ENCODE results near the gene WEE1. TPM values are rescaled to one million over a fixed set of nuclear protein-coding genes. Genes with fewer than 3 reads are reported as not detected.
A peak's percentile ranks its signal among the peaks of the same experiment; 100 is the strongest.

The WEE1 gene
- total and polyA plus RNA-seq, 10 of the 15 experiments (the other 5 are each of a cell fraction or from before 2014, with no cell fraction given), result 13.8 to 69.5 (median 45.4) TPM

DNA sequence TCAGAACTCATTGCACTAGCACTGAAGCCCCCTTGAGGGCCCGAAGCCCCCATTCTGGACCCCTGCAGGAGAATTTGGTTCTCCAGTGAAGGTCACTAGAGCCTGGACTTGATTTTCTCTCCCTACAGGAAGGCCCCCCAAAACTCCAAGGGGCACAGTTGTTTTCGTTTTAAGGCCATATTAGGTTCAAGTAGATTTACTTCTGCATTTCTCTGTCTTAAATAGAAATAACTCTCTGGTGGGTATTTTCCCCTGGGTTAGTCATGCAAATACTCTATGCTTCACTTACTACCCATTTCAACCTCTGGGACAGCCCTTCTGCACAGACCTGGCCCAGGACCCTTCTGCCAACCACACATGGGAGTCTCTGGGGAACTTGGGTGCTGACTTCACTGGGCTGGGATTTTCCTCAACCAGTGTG lies 41.6 kb downstream of the WEE1 start (continued):
- TF ChIP-seq MEF2B (IDR thresholded peaks at IDR 0.05; ENCODE audit: partially characterized antibody, poor library complexity, severe bottlenecking) (peak; percentile 94), CBX5 (IDR thresholded peaks at IDR 0.05; ENCODE audit: low read depth) (no peak), RAD51 (IDR thresholded peaks at IDR 0.05) (no peak), TCF3 (IDR thresholded peaks at IDR 0.05; ENCODE audit: borderline replicate concordance, insufficient read depth, low read depth, low read length) (no peak), CHD2 (IDR thresholded peaks at IDR 0.05; ENCODE audit: borderline replicate concordance, low read depth, low read length) (no peak), SREBF2 (IDR thresholded peaks at IDR 0.05; ENCODE audit: low read length) (no peak), BHLHE40 (IDR thresholded peaks at IDR 0.05; ENCODE audit: borderline replicate concordance in 1 of 2, low read depth in 2 of 2, low read length in 1 of 2) (peak; percentile 67 to 68; a peak in 2 of 4 replicates), STAT1 (conservative IDR thresholded peaks at IDR 0.05) (no peak), RBBP5 (conservative IDR thresholded peaks at IDR 0.05) (no peak), SRF (IDR thresholded peaks at IDR 0.05; ENCODE audit: low read depth in 2 of 2, low read length in 2 of 2) (peak in 1 of 2 experiments; percentile 77; a peak in 2 of 4 replicates), MXI1 (IDR thresholded peaks at IDR 0.05; ENCODE audit: low read depth, low read length) (peak; percentile 66), TCF12 (IDR thresholded peaks at IDR 0.05; ENCODE audit: low read depth, low read length) (peak; percentile 66; the same call in 1 of the 2 replicates)
- TF ChIP-seq, protein P1, sequence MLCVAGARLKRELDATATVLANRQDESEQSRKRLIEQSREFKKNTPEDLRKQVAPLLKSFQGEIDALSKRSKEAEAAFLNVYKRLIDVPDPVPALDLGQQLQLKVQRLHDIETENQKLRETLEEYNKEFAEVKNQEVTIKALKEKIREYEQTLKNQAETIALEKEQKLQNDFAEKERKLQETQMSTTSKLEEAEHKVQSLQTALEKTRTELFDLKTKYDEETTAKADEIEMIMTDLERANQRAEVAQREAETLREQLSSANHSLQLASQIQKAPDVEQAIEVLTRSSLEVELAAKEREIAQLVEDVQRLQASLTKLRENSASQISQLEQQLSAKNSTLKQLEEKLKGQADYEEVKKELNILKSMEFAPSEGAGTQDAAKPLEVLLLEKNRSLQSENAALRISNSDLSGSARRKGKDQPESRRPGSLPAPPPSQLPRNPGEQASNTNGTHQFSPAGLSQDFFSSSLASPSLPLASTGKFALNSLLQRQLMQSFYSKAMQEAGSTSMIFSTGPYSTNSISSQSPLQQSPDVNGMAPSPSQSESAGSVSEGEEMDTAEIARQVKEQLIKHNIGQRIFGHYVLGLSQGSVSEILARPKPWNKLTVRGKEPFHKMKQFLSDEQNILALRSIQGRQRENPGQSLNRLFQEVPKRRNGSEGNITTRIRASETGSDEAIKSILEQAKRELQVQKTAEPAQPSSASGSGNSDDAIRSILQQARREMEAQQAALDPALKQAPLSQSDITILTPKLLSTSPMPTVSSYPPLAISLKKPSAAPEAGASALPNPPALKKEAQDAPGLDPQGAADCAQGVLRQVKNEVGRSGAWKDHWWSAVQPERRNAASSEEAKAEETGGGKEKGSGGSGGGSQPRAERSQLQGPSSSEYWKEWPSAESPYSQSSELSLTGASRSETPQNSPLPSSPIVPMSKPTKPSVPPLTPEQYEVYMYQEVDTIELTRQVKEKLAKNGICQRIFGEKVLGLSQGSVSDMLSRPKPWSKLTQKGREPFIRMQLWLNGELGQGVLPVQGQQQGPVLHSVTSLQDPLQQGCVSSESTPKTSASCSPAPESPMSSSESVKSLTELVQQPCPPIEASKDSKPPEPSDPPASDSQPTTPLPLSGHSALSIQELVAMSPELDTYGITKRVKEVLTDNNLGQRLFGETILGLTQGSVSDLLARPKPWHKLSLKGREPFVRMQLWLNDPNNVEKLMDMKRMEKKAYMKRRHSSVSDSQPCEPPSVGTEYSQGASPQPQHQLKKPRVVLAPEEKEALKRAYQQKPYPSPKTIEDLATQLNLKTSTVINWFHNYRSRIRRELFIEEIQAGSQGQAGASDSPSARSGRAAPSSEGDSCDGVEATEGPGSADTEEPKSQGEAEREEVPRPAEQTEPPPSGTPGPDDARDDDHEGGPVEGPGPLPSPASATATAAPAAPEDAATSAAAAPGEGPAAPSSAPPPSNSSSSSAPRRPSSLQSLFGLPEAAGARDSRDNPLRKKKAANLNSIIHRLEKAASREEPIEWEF (IDR thresholded peaks at IDR 0.05; ENCODE audit: insufficient replicate concordance, low read depth, low read length), result peak; percentile 59
- TF ChIP-seq, protein P2, sequence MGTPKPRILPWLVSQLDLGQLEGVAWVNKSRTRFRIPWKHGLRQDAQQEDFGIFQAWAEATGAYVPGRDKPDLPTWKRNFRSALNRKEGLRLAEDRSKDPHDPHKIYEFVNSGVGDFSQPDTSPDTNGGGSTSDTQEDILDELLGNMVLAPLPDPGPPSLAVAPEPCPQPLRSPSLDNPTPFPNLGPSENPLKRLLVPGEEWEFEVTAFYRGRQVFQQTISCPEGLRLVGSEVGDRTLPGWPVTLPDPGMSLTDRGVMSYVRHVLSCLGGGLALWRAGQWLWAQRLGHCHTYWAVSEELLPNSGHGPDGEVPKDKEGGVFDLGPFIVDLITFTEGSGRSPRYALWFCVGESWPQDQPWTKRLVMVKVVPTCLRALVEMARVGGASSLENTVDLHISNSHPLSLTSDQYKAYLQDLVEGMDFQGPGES (IDR thresholded peaks at IDR 0.05), result no peak
- TF ChIP-seq, protein P3, sequence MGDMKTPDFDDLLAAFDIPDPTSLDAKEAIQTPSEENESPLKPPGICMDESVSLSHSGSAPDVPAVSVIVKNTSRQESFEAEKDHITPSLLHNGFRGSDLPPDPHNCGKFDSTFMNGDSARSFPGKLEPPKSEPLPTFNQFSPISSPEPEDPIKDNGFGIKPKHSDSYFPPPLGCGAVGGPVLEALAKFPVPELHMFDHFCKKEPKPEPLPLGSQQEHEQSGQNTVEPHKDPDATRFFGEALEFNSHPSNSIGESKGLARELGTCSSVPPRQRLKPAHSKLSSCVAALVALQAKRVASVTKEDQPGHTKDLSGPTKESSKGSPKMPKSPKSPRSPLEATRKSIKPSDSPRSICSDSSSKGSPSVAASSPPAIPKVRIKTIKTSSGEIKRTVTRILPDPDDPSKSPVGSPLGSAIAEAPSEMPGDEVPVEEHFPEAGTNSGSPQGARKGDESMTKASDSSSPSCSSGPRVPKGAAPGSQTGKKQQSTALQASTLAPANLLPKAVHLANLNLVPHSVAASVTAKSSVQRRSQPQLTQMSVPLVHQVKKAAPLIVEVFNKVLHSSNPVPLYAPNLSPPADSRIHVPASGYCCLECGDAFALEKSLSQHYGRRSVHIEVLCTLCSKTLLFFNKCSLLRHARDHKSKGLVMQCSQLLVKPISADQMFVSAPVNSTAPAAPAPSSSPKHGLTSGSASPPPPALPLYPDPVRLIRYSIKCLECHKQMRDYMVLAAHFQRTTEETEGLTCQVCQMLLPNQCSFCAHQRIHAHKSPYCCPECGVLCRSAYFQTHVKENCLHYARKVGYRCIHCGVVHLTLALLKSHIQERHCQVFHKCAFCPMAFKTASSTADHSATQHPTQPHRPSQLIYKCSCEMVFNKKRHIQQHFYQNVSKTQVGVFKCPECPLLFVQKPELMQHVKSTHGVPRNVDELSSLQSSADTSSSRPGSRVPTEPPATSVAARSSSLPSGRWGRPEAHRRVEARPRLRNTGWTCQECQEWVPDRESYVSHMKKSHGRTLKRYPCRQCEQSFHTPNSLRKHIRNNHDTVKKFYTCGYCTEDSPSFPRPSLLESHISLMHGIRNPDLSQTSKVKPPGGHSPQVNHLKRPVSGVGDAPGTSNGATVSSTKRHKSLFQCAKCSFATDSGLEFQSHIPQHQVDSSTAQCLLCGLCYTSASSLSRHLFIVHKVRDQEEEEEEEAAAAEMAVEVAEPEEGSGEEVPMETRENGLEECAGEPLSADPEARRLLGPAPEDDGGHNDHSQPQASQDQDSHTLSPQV (IDR thresholded peaks at IDR 0.05), result no peak
- TF ChIP-seq, protein P4, sequence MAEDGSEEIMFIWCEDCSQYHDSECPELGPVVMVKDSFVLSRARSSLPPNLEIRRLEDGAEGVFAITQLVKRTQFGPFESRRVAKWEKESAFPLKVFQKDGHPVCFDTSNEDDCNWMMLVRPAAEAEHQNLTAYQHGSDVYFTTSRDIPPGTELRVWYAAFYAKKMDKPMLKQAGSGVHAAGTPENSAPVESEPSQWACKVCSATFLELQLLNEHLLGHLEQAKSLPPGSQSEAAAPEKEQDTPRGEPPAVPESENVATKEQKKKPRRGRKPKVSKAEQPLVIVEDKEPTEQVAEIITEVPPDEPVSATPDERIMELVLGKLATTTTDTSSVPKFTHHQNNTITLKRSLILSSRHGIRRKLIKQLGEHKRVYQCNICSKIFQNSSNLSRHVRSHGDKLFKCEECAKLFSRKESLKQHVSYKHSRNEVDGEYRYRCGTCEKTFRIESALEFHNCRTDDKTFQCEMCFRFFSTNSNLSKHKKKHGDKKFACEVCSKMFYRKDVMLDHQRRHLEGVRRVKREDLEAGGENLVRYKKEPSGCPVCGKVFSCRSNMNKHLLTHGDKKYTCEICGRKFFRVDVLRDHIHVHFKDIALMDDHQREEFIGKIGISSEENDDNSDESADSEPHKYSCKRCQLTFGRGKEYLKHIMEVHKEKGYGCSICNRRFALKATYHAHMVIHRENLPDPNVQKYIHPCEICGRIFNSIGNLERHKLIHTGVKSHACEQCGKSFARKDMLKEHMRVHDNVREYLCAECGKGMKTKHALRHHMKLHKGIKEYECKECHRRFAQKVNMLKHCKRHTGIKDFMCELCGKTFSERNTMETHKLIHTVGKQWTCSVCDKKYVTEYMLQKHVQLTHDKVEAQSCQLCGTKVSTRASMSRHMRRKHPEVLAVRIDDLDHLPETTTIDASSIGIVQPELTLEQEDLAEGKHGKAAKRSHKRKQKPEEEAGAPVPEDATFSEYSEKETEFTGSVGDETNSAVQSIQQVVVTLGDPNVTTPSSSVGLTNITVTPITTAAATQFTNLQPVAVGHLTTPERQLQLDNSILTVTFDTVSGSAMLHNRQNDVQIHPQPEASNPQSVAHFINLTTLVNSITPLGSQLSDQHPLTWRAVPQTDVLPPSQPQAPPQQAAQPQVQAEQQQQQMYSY (CRISPR knock-in tag; IDR thresholded peaks at IDR 0.05), result no peak

Data from GM12878 (cell line).